ENCODE data around the gene SULF2. TPM values are rescaled to one million over a fixed set of nuclear protein-coding genes. Genes with fewer than 3 reads are reported as not detected.

The SULF2 gene
- total RNA-seq, 1 experiment from 2014 or later = 66.1 TPM

- Mint-ChIP-seq H3K9me3 (ENCODE audit: unreplicated experiment) (peaks cover 9% of the 10 kb centered on the region), H3K27me3 (ENCODE audit: insufficient read depth, unreplicated experiment) (no peaks in the 10 kb centered on the region), H3K36me3 (ENCODE audit: insufficient read depth, unreplicated experiment) (peaks cover 22% of the 10 kb centered on the region), H3K4me1 (ENCODE audit: low read depth, unreplicated experiment) (peaks cover 24% of the 10 kb centered on the region), H3K27ac (ENCODE audit: unreplicated experiment) (peak overlapping the region; percentile 43), H3K4me3 (ENCODE audit: unreplicated experiment) (peak overlapping the region; percentile 18)
- Histone ChIP-seq H3K4me1 (peaks cover 20% of the 10 kb centered on the region), H3K9me3 (no peaks in the 10 kb centered on the region), H3K4me3 (ENCODE audit: low read depth, low read length) (no peak overlapping the region), H3K27me3 (replicated peaks; ENCODE audit: control insufficient read depth, insufficient read depth, low read length) (no peaks in the 10 kb centered on the region), H3K36me3 (ENCODE audit: control insufficient read depth, insufficient read depth, low read length) (peaks cover 2% of the 10 kb centered on the region; the same call in 1 of the 2 replicates)
- no peak for TF ChIP-seq CTCF (IDR thresholded peaks at IDR 0.05; ENCODE audit: insufficient read depth in 1 of 2, low read depth in 1 of 2, low read length in 1 of 2, severe bottlenecking in 1 of 2, unreplicated experiment in 1 of 2)
- intact Hi-C loops (cut with micrococcal nuclease; ENCODE audit: unreplicated experiment) = no loop called here
- peak; percentile 45 to 70 for DNase-seq
- ChIA-PET POLR2A (interaction anchor here (0.5 kb wide), 1 partner anchor 644 kb away, joined by 3 read pairs; no protein-coding TSS in a partner anchor), CTCF (interaction anchor here (0.8 to 1.7 kb wide), 3 partner anchors 13 to 847 kb away, joined by 3 to 5 read pairs (median 3); no protein-coding TSS in a partner anchor)
- no TSS peak for BruUV-seq (replicated peaks)
These were observed 11.9 kb downstream of the SULF2 start for GRCh38 chr20:47773371-47773786.

GRCh38 chr20:47770935-47771334 is 14.3 kb downstream of the SULF2 start:
- H3K27ac Mint-ChIP-seq (ENCODE audit: unreplicated experiment) = no peak overlapping the region
- Histone ChIP-seq H3K36me3 (ENCODE audit: control insufficient read depth, insufficient read depth, low read length) (peaks cover 2% of the 10 kb centered on the region; the same call in 1 of the 2 replicates), H3K4me1 (peaks cover 21% of the 10 kb centered on the region), H3K4me3 (ENCODE audit: low read depth, low read length) (no peak overlapping the region), H3K27me3 (replicated peaks; ENCODE audit: control insufficient read depth, insufficient read depth, low read length) (no peaks in the 10 kb centered on the region), H3K9me3 (no peaks in the 10 kb centered on the region)
- H3K36me3 Mint-ChIP-seq (ENCODE audit: insufficient read depth, unreplicated experiment) = peaks cover 22% of the 10 kb centered on the region
- peaks cover 9% of the 10 kb centered on the region for H3K9me3 Mint-ChIP-seq (ENCODE audit: unreplicated experiment)
- CTCF ChIA-PET = no interaction called here
- no TSS peak for BruUV-seq (replicated peaks)
- no peaks in the 10 kb centered on the region for H3K27me3 Mint-ChIP-seq (ENCODE audit: insufficient read depth, unreplicated experiment)
- no peak for TF ChIP-seq CTCF (IDR thresholded peaks at IDR 0.05; ENCODE audit: insufficient read depth in 1 of 2, low read depth in 1 of 2, low read length in 1 of 2, severe bottlenecking in 1 of 2, unreplicated experiment in 1 of 2)
- DNase-seq = no peak
- peaks cover 24% of the 10 kb centered on the region for H3K4me1 Mint-ChIP-seq (ENCODE audit: low read depth, unreplicated experiment)
- intact Hi-C loops (cut with micrococcal nuclease; ENCODE audit: unreplicated experiment) = no loop called here
- no peak overlapping the region for H3K4me3 Mint-ChIP-seq (ENCODE audit: unreplicated experiment)
- POLR2A ChIA-PET = no interaction called here

DNA sequence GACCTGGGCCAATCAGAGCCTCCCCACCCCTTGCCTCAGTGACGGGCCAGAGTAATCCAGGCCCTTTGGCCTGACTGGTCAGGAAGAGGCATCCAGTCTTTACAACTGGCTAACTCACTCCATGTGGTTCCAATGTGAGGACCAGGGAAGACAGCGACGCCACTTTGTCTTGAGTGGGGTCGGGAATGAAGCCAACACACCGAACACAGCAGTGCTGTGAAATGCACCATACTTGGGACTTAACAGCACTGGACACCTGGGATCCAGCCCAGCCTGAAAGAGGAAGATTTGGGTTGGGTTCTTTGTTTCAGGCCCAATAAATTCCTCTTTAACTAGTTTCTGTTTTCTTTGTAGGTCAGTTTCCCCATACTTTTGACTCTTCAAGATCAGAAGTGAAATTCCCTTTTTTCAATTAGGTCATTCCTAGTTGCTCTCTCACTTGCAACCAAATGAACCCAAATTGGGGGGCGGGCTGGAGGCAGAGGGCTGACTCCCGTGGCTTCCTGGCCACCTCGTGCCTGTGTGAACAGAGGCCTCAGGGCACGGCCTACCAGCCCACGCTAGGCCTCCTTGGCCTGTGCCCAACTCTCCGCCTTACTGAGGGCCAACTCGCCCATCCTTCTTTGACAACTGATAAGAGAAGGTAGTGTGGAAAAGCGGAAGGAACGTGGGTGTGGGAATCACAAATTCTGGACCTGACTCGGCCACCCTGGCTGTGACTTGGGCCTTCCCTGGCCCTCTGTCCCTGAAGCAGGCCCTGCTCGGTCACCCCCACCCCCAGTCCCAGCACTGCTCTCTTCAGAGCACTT is 17.1 kb downstream of the SULF2 start:
- no peak for DNase-seq
- intact Hi-C loops (cut with micrococcal nuclease; ENCODE audit: unreplicated experiment) = no loop called here
- H3K36me3 Mint-ChIP-seq (ENCODE audit: insufficient read depth, unreplicated experiment) = peaks cover 22% of the 10 kb centered on the region
- H3K9me3 Mint-ChIP-seq (ENCODE audit: unreplicated experiment) = peaks cover 9% of the 10 kb centered on the region
- H3K4me1 Mint-ChIP-seq (ENCODE audit: low read depth, unreplicated experiment) = peaks cover 12% of the 10 kb centered on the region
- no peaks in the 10 kb centered on the region for H3K27me3 Mint-ChIP-seq (ENCODE audit: insufficient read depth, unreplicated experiment)
- H3K36me3 ChIP-seq (ENCODE audit: control insufficient read depth, insufficient read depth, low read length) = peaks cover 2% of the 10 kb centered on the region; the same call in 1 of the 2 replicates
- H3K4me1 ChIP-seq = peaks cover 3% of the 10 kb centered on the region; the same call in 1 of the 2 replicates
- CTCF ChIA-PET = interaction anchor here (0.6 kb wide), 2 partner anchors 40 to 1382 kb away, joined by 3 to 4 read pairs; no protein-coding TSS in a partner anchor
- POLR2A ChIA-PET = no interaction called here
- H3K4me3 Mint-ChIP-seq (ENCODE audit: unreplicated experiment) = no peak overlapping the region
- no peak for TF ChIP-seq CTCF (IDR thresholded peaks at IDR 0.05; ENCODE audit: insufficient read depth in 1 of 2, low read depth in 1 of 2, low read length in 1 of 2, severe bottlenecking in 1 of 2, unreplicated experiment in 1 of 2)
- H3K9me3 ChIP-seq = no peaks in the 10 kb centered on the region
- BruUV-seq (replicated peaks) = no TSS peak
- no peak overlapping the region for H3K27ac Mint-ChIP-seq (ENCODE audit: unreplicated experiment)
- H3K4me3 ChIP-seq (ENCODE audit: low read depth, low read length) = no peak overlapping the region
- no peaks in the 10 kb centered on the region for H3K27me3 ChIP-seq (replicated peaks; ENCODE audit: control insufficient read depth, insufficient read depth, low read length)

All from Caco-2 (cell line).